B cell (primary cell): ENCODE data around the gene VWCE. TPM values are rescaled to one million over a fixed set of nuclear protein-coding genes. Genes with fewer than 3 reads are reported as not detected.
"Not testable (repeated sequence)": the region's sequence is repeated elsewhere in the genome, so short reads cannot be mapped to it uniquely, and the experiment has no call there.

Source experiments
- ATAC-seq: fragments of 200-7000 bp; cut with Tn5 transposase; one replicate; pipeline ENCODE4 v1.10.0; 2021; ENCODE audit warnings: low read depth, mild to moderate bottlenecking, moderate number of reproducible peaks, moderate library complexity
- CTCF ChIA-PET: fragments of 350-600 bp; sonication (Branson Sonifier 250); formaldehyde crosslinking; loops from one replicate; lab custom pipeline; 2021; ENCODE audit warnings: antibody characterized with exemption, inconsistent platforms; lab: Charles Lee
- POLR2A ChIA-PET: fragments of 350-600 bp; sonication (Branson Sonifier 250); formaldehyde crosslinking; loops from one replicate; lab custom pipeline; 2021; ENCODE audit warnings: antibody characterized with exemption; lab: Charles Lee
- DNase-seq: peaks from one replicate; pipeline ENCODE4 v3.0.0; 2013
- H2AFZ ChIP-seq: 2 replicates; pipeline ENCODE4 v1.6.1; 2012; ENCODE audit warnings: mild to moderate bottlenecking, low read depth, low read length; ENCODE audit not compliant: insufficient read depth, poor library complexity, severe bottlenecking
- H3K27ac ChIP-seq, 2 donors: 1 replicate in 1 of 2; 2 replicates in 1 of 2; pipeline ENCODE4 v1.5.1; 2012 to 2013; ENCODE audit warnings: low read length in 2 of 2, mild to moderate bottlenecking in 2 of 2, moderate library complexity in 1 of 2
- H3K27me3 ChIP-seq, 4 experiments: fragments of 200-600 bp in 1 of 4; sonication (generic) in 1 of 4; replicated peaks in 1 of 4; 1 replicate in 2 of 4; 2 replicates in 2 of 4; pipeline versions ENCODE4 v1.6.1 to v1.7.0; 2013 to 2016; ENCODE audit warnings: low read length in 3 of 4, mild to moderate bottlenecking in 2 of 4, mixed read lengths in 1 of 4, moderate library complexity in 1 of 4; ENCODE audit not compliant: insufficient read depth in 4 of 4, control insufficient read depth in 3 of 4; ENCODE audit errors: control extremely low read depth in 1 of 4
- H3K36me3 ChIP-seq, 2 experiments: replicated peaks in 1 of 2; 1 replicate in 1 of 2; 2 replicates in 1 of 2; pipeline versions ENCODE4 v1.6.1 to v1.7.1; 2013; ENCODE audit warnings: low read length in 1 of 2; ENCODE audit not compliant: insufficient read depth in 2 of 2, control insufficient read depth in 1 of 2; ENCODE audit errors: control extremely low read depth in 1 of 2, extremely low read depth in 1 of 2
- H3K4me1 ChIP-seq, 2 donors: fragments of 200-600 bp in 1 of 2; sonication (generic) in 1 of 2; 1 replicate in 1 of 2; 2 replicates in 1 of 2; pipeline versions ENCODE4 v1.5.1 to v1.6.1; 2013 to 2017; ENCODE audit warnings: low read length in 2 of 2; ENCODE audit not compliant: control insufficient read depth in 2 of 2, insufficient read depth in 2 of 2
- H3K4me2 ChIP-seq: replicated peaks from 2 replicates; pipeline ENCODE3; 2012; ENCODE audit warnings: mild to moderate bottlenecking, low read depth, low read length; ENCODE audit not compliant: poor library complexity, severe bottlenecking
- H3K4me3 ChIP-seq, 5 experiments: fragments of 200-600 bp in 1 of 5; sonication (generic) in 1 of 5; 1 replicate in 3 of 5; 2 replicates in 2 of 5; pipeline versions ENCODE4 v1.5.1 to v1.7.0; 2011 to 2016; ENCODE audit warnings: low read length in 4 of 5, mild to moderate bottlenecking in 4 of 5, low read depth in 2 of 5, control low read depth in 1 of 5, moderate library complexity in 1 of 5; ENCODE audit not compliant: insufficient read depth in 1 of 5; ENCODE audit errors: control extremely low read depth in 1 of 5, extremely low read depth in 1 of 5
- H3K79me2 ChIP-seq: fragments of 200-600 bp; sonication (generic); one replicate; pipeline ENCODE4 v1.6.0; 2016; ENCODE audit warnings: low read length; ENCODE audit not compliant: control insufficient read depth, insufficient read depth
- H3K9ac ChIP-seq: fragments of 200-600 bp; sonication (generic); 2 replicates; pipeline ENCODE4 v1.6.1; 2017; ENCODE audit warnings: mild to moderate bottlenecking, low read length, moderate library complexity
- H3K9me3 ChIP-seq, 3 donors: one replicate each; pipeline versions ENCODE4 v1.6.1 to v1.7.1; 2013; ENCODE audit warnings: low read length in 2 of 3; ENCODE audit not compliant: control insufficient read depth in 2 of 3, insufficient read depth in 1 of 3; ENCODE audit errors: control extremely low read depth in 1 of 3
- H4K20me1 ChIP-seq: 2 replicates; pipeline ENCODE4 v1.6.0; 2012; ENCODE audit warnings: mild to moderate bottlenecking, low read length; ENCODE audit not compliant: insufficient read depth, control insufficient read depth, poor library complexity, severe bottlenecking
- H3K27ac Mint-ChIP-seq: one replicate; pipeline ENCODE4 v1.8.0; 2021; ENCODE audit warnings: mixed read lengths
- H3K27me3 Mint-ChIP-seq: one replicate; pipeline ENCODE4 v1.8.0; 2021; ENCODE audit warnings: mixed read lengths
- H3K4me1 Mint-ChIP-seq: one replicate; pipeline ENCODE4 v1.8.0; 2021; ENCODE audit warnings: mixed read lengths
- H3K4me3 Mint-ChIP-seq: one replicate; pipeline ENCODE4 v1.8.0; 2021; ENCODE audit warnings: mixed read lengths
- H3K9me3 Mint-ChIP-seq: one replicate; pipeline ENCODE4 v1.8.0; 2022; ENCODE audit warnings: mixed read lengths; ENCODE audit not compliant: insufficient read depth
- WGBS: methylation state at CpG from one replicate; pipeline ENCODE4 v1.1.5; 2013; ENCODE audit warnings: missing lambda C conversion rate; ENCODE audit not compliant: insufficient coverage; 5-methylcytosine and 5-hydroxymethylcytosine counted together
- intact Hi-C: fragments of 100-400 bp; cut with micrococcal nuclease; formaldehyde crosslinking; loops from one replicate; pipeline ENCODE4 v1.10.0; 2022
- polyA plus RNA-seq: library from polyadenylated mRNA; depleted of rRNA; stranded (reverse); fragments of >200 nt; gene quantifications from 2 replicates; pipeline ENCODE4 v1.2.3, GENCODE V29; 2012
- total RNA-seq, 2 donors: library from RNA; stranded (reverse); fragments of 120-200 nt in 1 of 2; gene quantifications; 1 replicate in 1 of 2; 2 replicates in 1 of 2; pipeline versions ENCODE4 v1.2.3 to v1.2.4, GENCODE V29; 2013 to 2022

VWCE gene
- total and polyA plus RNA-seq, 2 donors (not counting 1 experiment from before 2014, with no cell fraction given), result 0.37 to 0.39 TPM

DNA sequence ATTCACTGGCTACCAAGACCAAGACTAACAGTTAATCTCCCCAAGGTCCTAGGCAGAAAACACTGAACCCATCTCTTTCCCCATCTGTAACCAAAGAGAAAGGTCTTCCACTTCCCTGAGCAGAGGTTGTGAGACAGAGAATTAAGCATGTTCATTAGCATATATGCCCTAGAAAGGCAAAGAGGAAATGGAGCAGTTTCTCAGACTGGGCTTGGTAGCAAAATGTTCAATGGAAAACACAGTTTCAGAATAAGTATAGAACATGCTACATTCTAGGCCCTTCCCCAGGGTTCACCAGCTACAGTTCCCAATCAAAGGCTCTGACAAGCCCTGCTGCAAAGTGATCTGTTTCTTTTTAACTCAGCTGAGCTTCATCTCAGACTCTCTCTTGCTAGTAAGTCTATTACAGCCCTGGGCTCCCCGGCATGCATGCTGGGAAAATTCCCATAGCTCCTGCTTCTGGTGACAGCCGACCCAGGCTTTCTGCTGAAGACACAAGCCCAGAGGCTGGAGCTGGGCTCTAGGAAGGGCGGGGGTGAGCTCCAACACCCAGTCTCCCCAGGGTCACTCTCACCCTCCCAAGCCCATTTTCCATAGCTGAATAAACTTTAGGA, 81.3 kb downstream of the VWCE start:
- H2AFZ ChIP-seq, POLR2A ChIA-PET, H3K4me1 Mint-ChIP-seq, intact Hi-C loops, H3K9me3 Mint-ChIP-seq, H3K27ac ChIP-seq, H3K9me3 ChIP-seq, H3K4me3 Mint-ChIP-seq, H3K4me1 ChIP-seq, H3K79me2 ChIP-seq, H3K27me3 ChIP-seq, H4K20me1 ChIP-seq, H3K9ac ChIP-seq, H3K27me3 Mint-ChIP-seq, H3K4me3 ChIP-seq, CTCF ChIA-PET, H3K36me3 ChIP-seq, ATAC-seq, H3K4me2 ChIP-seq, DNase-seq, H3K27ac Mint-ChIP-seq: not testable (repeated sequence)
- no CpG with 5 or more reads among the region's 3 CpGs for WGBS

DNA sequence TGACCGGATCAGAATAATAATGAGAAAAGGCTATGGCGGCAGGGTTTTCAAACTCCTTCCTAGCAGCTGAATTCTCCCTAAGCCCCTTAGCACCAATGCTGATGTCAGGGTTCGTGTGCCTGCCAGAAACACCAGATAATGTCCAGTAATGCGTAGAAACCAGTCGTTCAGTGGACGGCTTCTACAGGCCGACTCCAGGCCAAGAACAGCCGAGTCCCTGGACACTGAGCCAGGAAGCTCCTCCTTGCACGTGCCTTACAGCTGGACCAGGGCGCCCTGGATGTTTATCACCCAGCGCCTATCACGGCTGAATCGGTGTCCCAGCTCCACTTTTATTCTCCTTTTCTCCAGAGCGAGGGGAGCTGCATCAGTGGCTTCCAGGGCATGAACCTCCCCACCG, 82.9 kb downstream of the VWCE start:
- not testable (repeated sequence) for H3K27ac Mint-ChIP-seq

DNA sequence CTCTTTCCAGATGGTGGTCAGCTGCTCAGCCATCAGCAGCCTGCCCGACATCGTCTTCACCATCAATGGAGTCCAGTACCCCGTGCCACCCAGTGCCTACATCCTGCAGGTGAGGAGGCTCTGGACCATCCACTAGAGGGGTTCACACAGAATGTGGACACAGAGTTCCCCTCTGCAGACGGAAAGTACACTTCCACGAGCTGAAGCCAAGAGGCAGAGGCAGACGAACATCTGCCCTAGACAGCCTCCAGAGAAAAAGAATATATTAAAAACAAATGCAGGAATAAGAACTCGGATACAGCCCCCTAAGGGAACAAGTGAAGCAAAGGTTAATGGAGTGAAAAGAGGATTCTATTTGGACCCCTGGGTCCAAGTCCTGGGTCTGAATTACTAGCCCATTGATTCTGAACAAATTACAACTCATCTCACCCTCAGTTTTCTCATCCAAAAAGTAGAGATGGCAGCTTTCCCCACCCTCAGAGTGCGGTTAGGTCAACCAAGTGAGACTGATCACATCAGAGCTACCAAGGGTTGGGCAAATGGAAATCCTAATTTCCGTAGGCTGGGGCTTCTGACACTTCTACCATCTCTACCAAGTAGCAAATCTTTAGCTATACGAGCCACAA, 83.7 kb downstream of the VWCE start:
- H3K9ac ChIP-seq, H3K4me3 ChIP-seq, H3K36me3 ChIP-seq, H3K4me1 Mint-ChIP-seq, H3K9me3 Mint-ChIP-seq, H3K79me2 ChIP-seq, H3K27me3 Mint-ChIP-seq, H3K4me2 ChIP-seq, H2AFZ ChIP-seq, DNase-seq, H3K4me3 Mint-ChIP-seq, ATAC-seq, POLR2A ChIA-PET, H3K27me3 ChIP-seq, H4K20me1 ChIP-seq, H3K4me1 ChIP-seq, H3K27ac ChIP-seq, CTCF ChIA-PET, H3K9me3 ChIP-seq, intact Hi-C loops, H3K27ac Mint-ChIP-seq: not testable (repeated sequence)
- WGBS, result no CpG with 5 or more reads among the region's 10 CpGs

More for the DNA sequence above, 82.9 kb downstream of the VWCE start:
- ATAC-seq, H3K9ac ChIP-seq, H3K79me2 ChIP-seq, H3K4me3 ChIP-seq, POLR2A ChIA-PET, H3K4me1 ChIP-seq, H2AFZ ChIP-seq, H3K4me1 Mint-ChIP-seq, CTCF ChIA-PET, H4K20me1 ChIP-seq, H3K27me3 Mint-ChIP-seq, H3K4me3 Mint-ChIP-seq, H3K27ac ChIP-seq, H3K36me3 ChIP-seq, DNase-seq, H3K4me2 ChIP-seq, intact Hi-C loops, H3K9me3 ChIP-seq, H3K27me3 ChIP-seq, H3K9me3 Mint-ChIP-seq: not testable (repeated sequence)
- no CpG with 5 or more reads among the region's 15 CpGs for WGBS

DNA sequence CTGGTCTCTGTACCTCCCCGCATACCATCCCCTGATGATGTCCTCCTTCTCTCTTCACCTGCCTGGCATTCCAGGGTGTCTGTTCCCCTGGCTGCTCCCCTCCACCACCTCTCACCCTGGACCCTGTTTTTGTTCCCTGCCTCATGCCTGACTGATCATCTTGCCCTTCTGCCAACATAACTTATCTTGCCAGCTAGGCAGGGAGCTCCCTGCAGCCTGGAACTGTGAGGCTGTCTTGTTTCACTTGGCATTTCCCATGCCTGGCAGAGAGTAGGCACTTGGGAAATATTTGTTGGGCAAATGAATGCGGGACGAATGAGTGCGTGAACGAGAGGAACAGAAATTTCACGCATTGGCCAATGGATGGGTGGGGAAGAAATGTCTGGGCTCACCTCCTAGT, 84.5 kb downstream of the VWCE start:
- ATAC-seq, POLR2A ChIA-PET, H3K27me3 Mint-ChIP-seq: not testable (repeated sequence)

More for the DNA sequence above, 84.5 kb downstream of the VWCE start:
- H3K4me3 Mint-ChIP-seq, H3K9ac ChIP-seq, H3K27ac Mint-ChIP-seq, DNase-seq, H3K4me2 ChIP-seq, H3K36me3 ChIP-seq, intact Hi-C loops, H3K4me3 ChIP-seq, H2AFZ ChIP-seq, H3K79me2 ChIP-seq, H3K9me3 ChIP-seq, H3K4me1 ChIP-seq, H3K9me3 Mint-ChIP-seq, H3K4me1 Mint-ChIP-seq, CTCF ChIA-PET, H3K27me3 ChIP-seq, H3K27ac ChIP-seq, H4K20me1 ChIP-seq: not testable (repeated sequence)
- WGBS, result no CpG with 5 or more reads among the region's 6 CpGs
